DMS53 (cell line): Measurements from ENCODE around the gene GTPBP10.

Experiments
- DNase-seq: peaks from one replicate; lab custom pipeline; 2025; lab: John Stamatoyannopoulos, UW

The GTPBP10 gene

GRCh38 chr7:90433221-90433620, 86.7 kb downstream of the GTPBP10 start:
- no peak for DNase-seq
